ENCODE data around the gene HSFX2. TPM values are rescaled to one million over a fixed set of nuclear protein-coding genes. Genes with fewer than 3 reads are reported as not detected.
"Not testable (repeated sequence)": the region's sequence is repeated elsewhere in the genome, so short reads cannot be mapped to it uniquely, and the experiment has no call there.

HSFX2 gene
- polyA plus RNA-seq, 3 donors: 1.0 to 1.1 TPM; not detected in 1

GRCh38 chrX:149547782-149548181, 47.3 kb downstream of the HSFX2 start:
- DNase-seq (ENCODE audit: extremely low read depth in 1 of 11, low read depth in 9 of 11, low spot score in 4 of 11): not testable (repeated sequence)

DNA sequence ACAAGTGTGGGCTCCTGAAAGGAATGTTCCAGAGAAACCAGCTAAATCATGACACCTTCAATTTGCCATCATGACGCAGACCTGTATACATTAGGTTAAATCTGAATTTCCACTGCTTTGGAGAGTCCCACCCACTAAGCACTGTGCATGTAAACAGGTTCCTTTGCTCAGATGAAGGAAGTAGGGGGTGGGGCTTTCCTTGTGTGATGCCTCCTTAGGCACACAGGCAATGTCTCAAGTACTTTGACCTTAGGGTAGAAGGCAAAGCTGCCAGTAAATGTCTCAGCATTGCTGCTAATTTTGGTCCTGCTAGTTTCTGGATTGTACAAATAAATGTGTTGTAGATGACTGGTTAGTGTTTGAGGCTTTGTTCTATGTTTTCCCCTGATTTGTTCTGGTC, 48.2 kb downstream of the HSFX2 start:
- DNase-seq (ENCODE audit: extremely low read depth in 1 of 11, low read depth in 9 of 11, low spot score in 4 of 11): not testable (repeated sequence)

GRCh38 chrX:149545545-149546543, 49.3 kb downstream of the HSFX2 start:
- DNase-seq (ENCODE audit: extremely low read depth in 1 of 11, low read depth in 9 of 11, low spot score in 4 of 11): not testable (repeated sequence)

Other genes with a start within 250 kb of the HSFX2 start
- gene IDS, start 90.0 kb downstream of the HSFX2 start, polyA plus RNA-seq (ENCODE audit: insufficient read length in 3 of 3): 10 to 100 TPM; 29.7 to 47.5 (median 33.0) TPM
- gene EOLA1, start 54.3 kb downstream of the HSFX2 start, polyA plus RNA-seq (ENCODE audit: insufficient read length in 3 of 3): 10 to 100 TPM; 20.3 to 23.2 (median 22.4) TPM
- under 1 TPM in 2 of 3 donors, not detected in 1; 0.16 to 0.45 TPM for gene HSFX3, start 45.4 kb downstream of the HSFX2 start, polyA plus RNA-seq (ENCODE audit: insufficient read length in 3 of 3)
- gene MAGEA9B, start 7.9 kb downstream of the HSFX2 start, polyA plus RNA-seq (ENCODE audit: insufficient read length in 3 of 3): not detected
- 10 to 100 TPM; 41.0 to 49.1 (median 47.6) TPM for gene TMEM185A, start 36.5 kb upstream of the HSFX2 start, polyA plus RNA-seq (ENCODE audit: insufficient read length in 3 of 3)
- not detected for gene MAGEA11, start 116.7 kb upstream of the HSFX2 start, polyA plus RNA-seq (ENCODE audit: insufficient read length in 3 of 3)
- 1 to 10 TPM; 1.7 to 2.6 (median 1.9) TPM for gene HSFX1, start 178.8 kb upstream of the HSFX2 start, polyA plus RNA-seq (ENCODE audit: insufficient read length in 3 of 3)
- not detected for gene MAGEA9, start 186.6 kb upstream of the HSFX2 start, polyA plus RNA-seq (ENCODE audit: insufficient read length in 3 of 3)